ENCODE data around the gene UXT.

The UXT gene

GRCh38 chrX:47633689-47634590 lies 25.0 kb downstream of the UXT start:
- Histone ChIP-seq H3K4me1 (ENCODE audit: insufficient read depth, low read length) (peaks cover 8% of the 10 kb centered on the region), H3K4me3 (ENCODE audit: low read depth in 1 of 2, low read length in 2 of 2) (no peak overlapping the region), H3K9ac (ENCODE audit: low read depth, low read length) (no peak overlapping the region), H3K79me2 (ENCODE audit: insufficient read depth, low read length) (no peaks in the 10 kb centered on the region), H3K36me3 (ENCODE audit: insufficient read depth, low read length) (peaks cover 32% of the 10 kb centered on the region), H3K9me3 (ENCODE audit: insufficient read depth, low read length, severe bottlenecking) (no peaks in the 10 kb centered on the region), H3K4me2 (ENCODE audit: insufficient read depth, low read length) (no peak overlapping the region), H4K20me1 (ENCODE audit: insufficient read depth, low read length) (no peaks in the 10 kb centered on the region), H3K27me3 (ENCODE audit: insufficient read depth, low read length, poor library complexity) (no peaks in the 10 kb centered on the region), H3K27ac (ENCODE audit: low read length) (no peak overlapping the region), H2AFZ (ENCODE audit: low read depth, low read length) (no peak overlapping the region)
- no peak for DNase-seq
- no peak for ATAC-seq (ENCODE audit: insufficient read depth, low read depth)
- TF ChIP-seq EZH2 (IDR thresholded peaks at IDR 0.05; ENCODE audit: borderline replicate concordance, low read depth, low read length, severe bottlenecking) (no peak), CTCF (IDR thresholded peaks at IDR 0.05; ENCODE audit: borderline replicate concordance, extremely low read depth, low read length, poor library complexity, severe bottlenecking) (no peak)

DNA sequence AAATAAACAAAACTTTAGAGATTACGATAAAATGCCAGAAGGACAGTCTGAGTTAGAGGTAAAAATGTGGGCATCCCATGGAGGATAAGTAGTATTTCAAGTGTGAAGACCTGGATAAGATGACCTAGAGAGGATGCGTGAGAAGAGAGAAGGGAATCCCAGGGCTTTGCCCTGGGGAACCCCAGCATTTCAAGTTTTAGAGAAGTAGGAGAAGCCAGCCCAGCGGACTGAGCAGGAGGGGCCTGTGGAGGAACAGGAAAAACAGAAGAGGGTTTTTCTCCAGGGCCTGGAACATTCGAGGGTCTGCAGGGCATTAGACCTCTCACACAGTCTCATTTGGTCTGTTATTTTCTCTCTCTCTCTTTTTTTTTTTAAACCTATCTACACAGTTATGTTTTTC lies 26.3 kb downstream of the UXT start:
- no peak overlapping the region for H3K4me2 ChIP-seq (ENCODE audit: insufficient read depth, low read length)
- DNase-seq: no peak

DNA sequence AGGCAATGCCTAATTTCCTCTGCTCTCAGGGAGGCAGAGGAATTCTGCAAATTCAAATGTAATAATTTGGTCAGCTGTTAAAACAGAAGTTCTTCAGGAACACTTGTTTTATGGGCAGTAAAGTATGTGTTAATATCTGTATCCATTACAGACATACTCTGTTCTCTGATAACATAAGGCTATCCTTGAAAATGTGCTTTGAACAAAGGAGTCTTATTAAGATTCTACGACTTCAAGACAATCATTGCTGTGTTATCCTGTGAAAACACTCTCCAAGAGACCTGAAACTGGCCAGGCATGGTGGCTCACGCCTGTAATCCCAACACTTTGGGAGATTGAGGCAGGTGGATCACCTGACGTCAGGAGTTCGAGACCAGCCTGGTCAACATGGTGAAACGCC lies 27.3 kb downstream of the UXT start:
- ATAC-seq (ENCODE audit: insufficient read depth, low read depth) (no peak), DNase-seq (no peak)
- peaks cover 14% of the 10 kb centered on the region for H3K36me3 ChIP-seq (ENCODE audit: insufficient read depth, low read length)
- no peaks in the 10 kb centered on the region for H3K27me3 ChIP-seq (ENCODE audit: insufficient read depth, low read length, poor library complexity)
- no peak overlapping the region for H2AFZ ChIP-seq (ENCODE audit: low read depth, low read length)
- H4K20me1 ChIP-seq (ENCODE audit: insufficient read depth, low read length): no peaks in the 10 kb centered on the region
- no peak overlapping the region for H3K27ac ChIP-seq (ENCODE audit: low read length)
- no peaks in the 10 kb centered on the region for H3K79me2 ChIP-seq (ENCODE audit: insufficient read depth, low read length)
- TF ChIP-seq EZH2 (IDR thresholded peaks at IDR 0.05; ENCODE audit: borderline replicate concordance, low read depth, low read length, severe bottlenecking) (no peak), CTCF (IDR thresholded peaks at IDR 0.05; ENCODE audit: borderline replicate concordance, extremely low read depth, low read length, poor library complexity, severe bottlenecking) (no peak)
- H3K4me2 ChIP-seq (ENCODE audit: insufficient read depth, low read length): no peak overlapping the region
- peaks cover 8% of the 10 kb centered on the region for H3K4me1 ChIP-seq (ENCODE audit: insufficient read depth, low read length)
- no peak overlapping the region for H3K9ac ChIP-seq (ENCODE audit: low read depth, low read length)
- H3K9me3 ChIP-seq (ENCODE audit: insufficient read depth, low read length, severe bottlenecking): no peaks in the 10 kb centered on the region
- H3K4me3 ChIP-seq (ENCODE audit: low read depth in 1 of 2, low read length in 2 of 2): no peak overlapping the region

More for the DNA sequence above, 26.3 kb downstream of the UXT start:
- no peaks in the 10 kb centered on the region for H3K9me3 ChIP-seq (ENCODE audit: insufficient read depth, low read length, severe bottlenecking)
- H3K27me3 ChIP-seq (ENCODE audit: insufficient read depth, low read length, poor library complexity): no peaks in the 10 kb centered on the region
- H3K4me1 ChIP-seq (ENCODE audit: insufficient read depth, low read length): peaks cover 8% of the 10 kb centered on the region
- no peak for ATAC-seq (ENCODE audit: insufficient read depth, low read depth)
- H4K20me1 ChIP-seq (ENCODE audit: insufficient read depth, low read length): no peaks in the 10 kb centered on the region
- H3K36me3 ChIP-seq (ENCODE audit: insufficient read depth, low read length): peaks cover 22% of the 10 kb centered on the region
- no peak overlapping the region for H2AFZ ChIP-seq (ENCODE audit: low read depth, low read length)
- no peak overlapping the region for H3K9ac ChIP-seq (ENCODE audit: low read depth, low read length)
- H3K27ac ChIP-seq (ENCODE audit: low read length): no peak overlapping the region
- H3K4me3 ChIP-seq (ENCODE audit: low read depth in 1 of 2, low read length in 2 of 2): no peak overlapping the region
- H3K79me2 ChIP-seq (ENCODE audit: insufficient read depth, low read length): no peaks in the 10 kb centered on the region
- no peak for TF ChIP-seq EZH2 (IDR thresholded peaks at IDR 0.05; ENCODE audit: borderline replicate concordance, low read depth, low read length, severe bottlenecking)
- TF ChIP-seq CTCF (IDR thresholded peaks at IDR 0.05; ENCODE audit: borderline replicate concordance, extremely low read depth, low read length, poor library complexity, severe bottlenecking): no peak
